Effector memory CD8-positive, alpha-beta T cell (primary cell): ENCODE measurements around the gene TGFBR1.

Source experiments
- ATAC-seq: fragments of 150-1000 bp; cut with Tn5 transposase; replicated peaks from 2 replicates; pipeline ENCODE4 v1.10.0; 2021; ENCODE audit warnings: mild to moderate bottlenecking, moderate library complexity
- DNase-seq, 3 experiments: peaks; one replicate each; pipeline ENCODE4 v3.0.0; 2021
- H3K27ac Mint-ChIP-seq, 2 donors: one replicate each; pipeline ENCODE4 v1.8.0; 2022; ENCODE audit warnings: mild to moderate bottlenecking in 2 of 2, mixed read lengths in 2 of 2, moderate library complexity in 2 of 2
- H3K27me3 Mint-ChIP-seq, 2 donors: one replicate each; pipeline ENCODE4 v1.8.0; 2022; ENCODE audit warnings: mixed read lengths in 2 of 2
- H3K36me3 Mint-ChIP-seq: one replicate; pipeline ENCODE4 v1.8.0; 2022; ENCODE audit warnings: mild to moderate bottlenecking, moderate library complexity, mixed read lengths; ENCODE audit not compliant: insufficient read depth
- H3K4me1 Mint-ChIP-seq, 2 donors: one replicate each; pipeline ENCODE4 v1.8.0; 2022; ENCODE audit warnings: low read depth in 2 of 2, mixed read lengths in 2 of 2
- H3K4me3 Mint-ChIP-seq, 2 donors: one replicate each; pipeline ENCODE4 v1.8.0; 2022; ENCODE audit warnings: mild to moderate bottlenecking in 2 of 2, mixed read lengths in 2 of 2, moderate library complexity in 2 of 2
- H3K9me3 Mint-ChIP-seq, 2 donors: one replicate each; pipeline ENCODE4 v1.8.0; 2022; ENCODE audit warnings: mixed read lengths in 2 of 2

Gene TGFBR1

DNA sequence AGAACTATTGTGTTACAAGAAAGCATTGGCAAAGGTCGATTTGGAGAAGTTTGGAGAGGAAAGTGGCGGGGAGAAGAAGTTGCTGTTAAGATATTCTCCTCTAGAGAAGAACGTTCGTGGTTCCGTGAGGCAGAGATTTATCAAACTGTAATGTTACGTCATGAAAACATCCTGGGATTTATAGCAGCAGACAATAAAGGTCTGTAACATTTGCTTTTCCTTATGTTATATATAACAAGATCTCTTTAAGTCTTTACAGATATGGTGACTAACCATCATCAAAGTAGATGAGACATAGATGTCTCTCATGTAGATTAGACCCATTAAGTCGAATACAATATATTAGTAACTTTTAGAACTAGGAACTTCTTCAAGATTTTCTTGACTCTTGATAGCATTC lies 33.0 kb downstream of the TGFBR1 start:
- H3K27me3 Mint-ChIP-seq, result no peaks in the 10 kb centered on the region
- ATAC-seq (no peak), DNase-seq (no peak)
- no peak overlapping the region for H3K4me3 Mint-ChIP-seq
- H3K9me3 Mint-ChIP-seq, result no peaks in the 10 kb centered on the region
- H3K27ac Mint-ChIP-seq, result no peak overlapping the region
- H3K36me3 Mint-ChIP-seq, result peaks cover 56% of the 10 kb centered on the region
- H3K4me1 Mint-ChIP-seq, result peaks cover 32 to 55% of the 10 kb centered on the region in 2 donors

GRCh38 chr9:99138424-99139284 lies 33.7 kb downstream of the TGFBR1 start:
- Mint-ChIP-seq H3K4me3 (no peak overlapping the region), H3K4me1 (peaks cover 33 to 54% of the 10 kb centered on the region in 2 donors), H3K9me3 (no peaks in the 10 kb centered on the region), H3K27me3 (no peaks in the 10 kb centered on the region), H3K36me3 (peaks cover 55% of the 10 kb centered on the region), H3K27ac (peak overlapping the region in 1 of 2 donors; percentile 67)
- no peak for ATAC-seq
- DNase-seq, result no peak

GRCh38 chr9:99139868-99140267 lies 35.0 kb downstream of the TGFBR1 start:
- no peak for ATAC-seq
- peaks cover 28 to 47% of the 10 kb centered on the region in 2 donors for H3K4me1 Mint-ChIP-seq
- H3K4me3 Mint-ChIP-seq, result no peak overlapping the region
- no peak for DNase-seq
- H3K9me3 Mint-ChIP-seq, result no peaks in the 10 kb centered on the region
- H3K27me3 Mint-ChIP-seq, result no peaks in the 10 kb centered on the region
- H3K36me3 Mint-ChIP-seq, result peaks cover 59% of the 10 kb centered on the region
- H3K27ac Mint-ChIP-seq, result peak overlapping the region; percentile 7 to 51

DNA sequence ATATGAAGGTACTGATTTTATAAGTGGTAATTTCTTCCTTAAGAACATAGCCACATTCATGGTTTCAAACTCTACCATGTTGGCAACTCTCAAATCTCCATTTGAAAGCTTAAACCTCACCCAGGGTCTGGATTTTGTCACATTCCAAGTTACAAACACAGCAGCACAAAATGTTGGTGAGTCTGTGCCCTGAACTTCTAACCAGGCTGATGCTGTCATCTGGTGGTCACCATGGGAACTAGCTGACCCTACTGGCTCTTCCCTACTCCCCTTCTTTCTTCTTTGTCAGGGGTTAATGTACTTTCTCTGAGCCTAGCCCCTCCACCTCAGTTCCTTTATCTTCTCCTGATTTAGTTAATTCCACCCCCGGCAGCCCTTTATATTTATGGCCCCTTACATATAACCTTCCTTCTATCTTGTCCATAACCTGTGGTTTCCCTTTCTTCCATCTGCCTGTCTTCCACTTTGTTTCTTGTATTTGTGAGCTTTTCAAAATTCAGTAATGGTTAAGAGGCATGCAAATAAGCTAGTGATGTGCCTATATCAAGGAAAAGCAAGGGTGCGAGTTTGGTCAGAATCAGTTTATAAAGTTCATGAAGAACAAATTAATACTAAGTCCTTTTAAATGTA lies 35.9 kb downstream of the TGFBR1 start:
- H3K27me3 Mint-ChIP-seq, result no peaks in the 10 kb centered on the region
- peaks cover 21 to 38% of the 10 kb centered on the region in 2 donors for H3K4me1 Mint-ChIP-seq
- no peak overlapping the region for H3K4me3 Mint-ChIP-seq
- H3K36me3 Mint-ChIP-seq, result peaks cover 65% of the 10 kb centered on the region
- no peaks in the 10 kb centered on the region for H3K9me3 Mint-ChIP-seq
- DNase-seq (peak; percentile 36 to 42 (median 38)), ATAC-seq (peak; percentile 78)
- H3K27ac Mint-ChIP-seq, result peak overlapping the region; percentile 28 to 54

DNA sequence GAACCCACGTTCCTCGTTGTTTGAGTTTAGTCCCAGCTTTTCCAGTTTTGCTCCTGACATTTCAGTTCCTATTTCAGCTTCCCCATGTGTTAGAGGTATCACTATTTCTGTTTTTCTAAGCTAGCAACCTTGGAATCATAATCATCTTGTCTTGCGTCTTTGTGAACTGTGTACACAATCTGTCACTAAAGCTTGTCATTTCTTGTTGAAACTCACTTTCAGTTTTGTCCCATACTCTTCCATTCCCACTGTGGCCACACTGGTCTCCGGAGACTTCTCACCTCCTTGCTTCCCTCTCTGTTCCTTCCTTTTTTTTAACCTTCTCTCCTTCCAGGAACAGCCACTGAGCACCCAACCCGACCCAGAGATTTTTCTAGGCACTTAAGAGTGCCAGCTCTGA lies 36.9 kb downstream of the TGFBR1 start:
- peaks cover 71% of the 10 kb centered on the region for H3K36me3 Mint-ChIP-seq
- peak overlapping the region; percentile 28 to 84 for H3K27ac Mint-ChIP-seq

DNA sequence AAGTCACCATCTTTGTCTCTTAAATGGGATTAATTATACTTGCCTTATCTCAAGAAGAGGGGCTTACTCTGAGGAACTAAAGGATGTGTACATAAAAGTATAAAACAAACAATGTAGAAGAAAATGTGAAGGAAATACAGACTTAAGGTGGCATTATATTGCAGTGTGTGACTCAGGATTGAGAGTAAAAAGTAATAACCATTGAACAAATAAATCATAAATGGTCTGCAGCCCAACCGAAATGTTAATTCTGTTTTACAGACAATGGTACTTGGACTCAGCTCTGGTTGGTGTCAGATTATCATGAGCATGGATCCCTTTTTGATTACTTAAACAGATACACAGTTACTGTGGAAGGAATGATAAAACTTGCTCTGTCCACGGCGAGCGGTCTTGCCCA lies 37.4 kb downstream of the TGFBR1 start:
- H3K9me3 Mint-ChIP-seq, result no peaks in the 10 kb centered on the region
- no peak overlapping the region for H3K4me3 Mint-ChIP-seq
- ATAC-seq (no peak), DNase-seq (no peak)
- H3K36me3 Mint-ChIP-seq, result peaks cover 75% of the 10 kb centered on the region
- no peaks in the 10 kb centered on the region for H3K27me3 Mint-ChIP-seq
- H3K4me1 Mint-ChIP-seq, result peaks cover 20 to 30% of the 10 kb centered on the region in 2 donors
- H3K27ac Mint-ChIP-seq, result peak overlapping the region; percentile 2 to 84

More for the DNA sequence above, 36.9 kb downstream of the TGFBR1 start:
- no peak for ATAC-seq
- H3K4me3 Mint-ChIP-seq, result no peak overlapping the region
- no peaks in the 10 kb centered on the region for H3K9me3 Mint-ChIP-seq
- no peak for DNase-seq
- H3K4me1 Mint-ChIP-seq, result peaks cover 18 to 29% of the 10 kb centered on the region in 2 donors
- no peaks in the 10 kb centered on the region for H3K27me3 Mint-ChIP-seq

- no peak overlapping the region for H3K4me3 Mint-ChIP-seq
- no peaks in the 10 kb centered on the region for H3K9me3 Mint-ChIP-seq
- peaks cover 16 to 26% of the 10 kb centered on the region in 2 donors for H3K4me1 Mint-ChIP-seq
- ATAC-seq, result no peak
- H3K36me3 Mint-ChIP-seq, result peaks cover 85% of the 10 kb centered on the region
- no peak overlapping the region for H3K27ac Mint-ChIP-seq
- H3K27me3 Mint-ChIP-seq, result no peaks in the 10 kb centered on the region
- DNase-seq, result no peak
These were observed 38.7 kb downstream of the TGFBR1 start for GRCh38 chr9:99143655-99144054.

DNA sequence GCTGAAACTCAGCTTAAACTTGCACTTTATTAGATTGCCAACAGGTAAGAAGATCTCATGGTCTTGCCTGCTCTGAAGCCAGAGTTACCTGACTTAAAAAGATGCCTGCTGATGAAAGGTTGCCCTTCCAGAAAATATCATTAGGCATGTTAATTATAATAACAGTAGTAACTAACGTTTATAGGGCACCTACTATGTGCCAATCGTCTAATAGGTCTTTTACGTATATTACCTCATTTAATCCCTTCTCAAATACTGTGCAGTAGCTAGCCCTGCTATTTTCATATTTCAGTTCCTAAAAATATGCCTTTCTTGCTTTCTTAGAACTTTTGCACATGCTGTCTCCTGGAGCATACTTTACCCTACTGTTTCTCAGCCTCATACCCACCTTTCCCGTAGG lies 40.1 kb downstream of the TGFBR1 start:
- H3K4me3 Mint-ChIP-seq, result no peak overlapping the region
- DNase-seq (no peak), ATAC-seq (no peak)
- H3K27ac Mint-ChIP-seq, result peak overlapping the region in 1 of 2 donors; percentile 67
- H3K36me3 Mint-ChIP-seq, result peaks cover 84% of the 10 kb centered on the region
- H3K27me3 Mint-ChIP-seq, result no peaks in the 10 kb centered on the region
- H3K4me1 Mint-ChIP-seq, result peaks cover 18 to 30% of the 10 kb centered on the region in 2 donors
- no peaks in the 10 kb centered on the region for H3K9me3 Mint-ChIP-seq

GRCh38 chr9:99146574-99146973 lies 41.7 kb downstream of the TGFBR1 start:
- peaks cover 15 to 29% of the 10 kb centered on the region in 2 donors for H3K4me1 Mint-ChIP-seq
- H3K27ac Mint-ChIP-seq, result peak overlapping the region in 1 of 2 donors; percentile 49
- H3K4me3 Mint-ChIP-seq, result no peak overlapping the region
- H3K9me3 Mint-ChIP-seq, result no peaks in the 10 kb centered on the region
- no peak for DNase-seq
- H3K36me3 Mint-ChIP-seq, result peaks cover 81% of the 10 kb centered on the region
- no peaks in the 10 kb centered on the region for H3K27me3 Mint-ChIP-seq
- no peak for ATAC-seq

- peak overlapping the region in 1 of 2 donors; percentile 72 for H3K27ac Mint-ChIP-seq
- no peaks in the 10 kb centered on the region for H3K27me3 Mint-ChIP-seq
- H3K36me3 Mint-ChIP-seq, result peaks cover 84% of the 10 kb centered on the region
- DNase-seq (no peak), ATAC-seq (no peak)
- peaks cover 13 to 25% of the 10 kb centered on the region in 2 donors for H3K4me1 Mint-ChIP-seq
- no peaks in the 10 kb centered on the region for H3K9me3 Mint-ChIP-seq
- H3K4me3 Mint-ChIP-seq, result no peak overlapping the region
These were observed 42.3 kb downstream of the TGFBR1 start for GRCh38 chr9:99147177-99147576.

GRCh38 chr9:99150451-99151171 lies 45.7 kb downstream of the TGFBR1 start:
- peaks cover 53% of the 10 kb centered on the region for H3K36me3 Mint-ChIP-seq
- no peak for DNase-seq
- H3K27me3 Mint-ChIP-seq, result no peaks in the 10 kb centered on the region
- H3K4me3 Mint-ChIP-seq, result peak overlapping the region; percentile 8 to 34
- peak overlapping the region; percentile 51 to 86 for H3K27ac Mint-ChIP-seq
- peak; percentile 93 for ATAC-seq
- peaks cover 11 to 27% of the 10 kb centered on the region in 2 donors for H3K4me1 Mint-ChIP-seq
- no peaks in the 10 kb centered on the region for H3K9me3 Mint-ChIP-seq

- DNase-seq, result no peak
- Mint-ChIP-seq H3K36me3 (peaks cover 16% of the 10 kb centered on the region), H3K4me3 (no peak overlapping the region), H3K9me3 (no peaks in the 10 kb centered on the region), H3K27me3 (no peaks in the 10 kb centered on the region), H3K27ac (no peak overlapping the region), H3K4me1 (peaks cover 7 to 21% of the 10 kb centered on the region in 2 donors)
- no peak for ATAC-seq
These were observed 49.4 kb downstream of the TGFBR1 start for GRCh38 chr9:99154356-99154755.

DNA sequence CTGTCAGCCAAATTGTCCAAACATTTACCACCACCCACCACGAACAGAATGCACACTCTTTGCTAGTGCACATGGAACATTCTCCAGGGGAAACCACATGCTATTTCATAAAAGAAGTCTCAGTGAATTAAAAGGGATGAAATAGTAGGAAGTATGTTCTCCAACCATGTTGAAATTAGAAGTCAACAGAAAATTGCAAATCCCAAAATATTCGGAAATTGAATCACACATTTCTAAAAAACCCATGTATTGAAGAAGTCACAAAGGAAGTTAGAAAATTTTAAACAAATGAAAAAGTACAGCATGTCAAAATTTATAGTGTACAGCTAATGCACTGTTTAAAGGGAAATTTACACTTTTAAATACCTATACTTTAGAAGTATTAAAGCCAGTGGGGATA lies 50.8 kb downstream of the TGFBR1 start:
- Mint-ChIP-seq H3K4me3 (no peak overlapping the region), H3K9me3 (no peaks in the 10 kb centered on the region), H3K27ac (no peak overlapping the region), H3K27me3 (peaks cover 0 to 7% of the 10 kb centered on the region in 2 donors), H3K4me1 (peaks cover 4 to 9% of the 10 kb centered on the region in 2 donors), H3K36me3 (peaks cover 11% of the 10 kb centered on the region)
- no peak for DNase-seq
- no peak for ATAC-seq
